G401.6 (cell line): Measurements from ENCODE around the gene KRTAP20-1.

Source experiments
- FAIRE-seq: peaks from 2 replicates; lab custom pipeline; 2012; peaks lifted over from hg19 to GRCh38; lab: Jason Lieb, UNC

The KRTAP20-1 gene, protein sequence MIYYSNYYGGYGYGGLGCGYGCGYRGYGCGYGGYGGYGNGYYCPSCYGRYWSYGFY

DNA sequence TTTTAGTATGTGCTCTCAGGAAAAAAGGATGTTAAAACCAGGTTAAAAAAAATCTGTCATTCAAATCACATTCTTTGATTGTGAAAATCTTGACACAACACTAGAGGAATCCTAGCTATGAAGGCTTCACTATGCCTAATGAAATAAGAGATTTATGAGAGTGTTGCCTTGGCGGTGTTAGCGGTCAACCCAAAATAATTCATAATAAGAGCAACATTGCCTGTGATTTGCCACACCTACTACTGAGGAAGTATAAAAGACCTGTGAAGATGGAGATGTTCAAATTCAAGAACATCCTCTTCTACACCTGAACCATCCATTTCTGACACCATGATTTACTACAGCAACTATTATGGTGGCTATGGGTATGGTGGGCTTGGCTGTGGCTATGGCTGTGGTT is at the start of gene KRTAP20-1:
Gene KRTAP20-1, plus strand, starts transcription at position 301 of the 400 bp plus-strand sequence. Its CDS starts 30 bp downstream, at position 331.
- FAIRE-seq = no peak

- no peak for FAIRE-seq
Measured at GRCh38 chr21:30567617-30568016, 48.6 kb upstream of the KRTAP20-1 start.

DNA sequence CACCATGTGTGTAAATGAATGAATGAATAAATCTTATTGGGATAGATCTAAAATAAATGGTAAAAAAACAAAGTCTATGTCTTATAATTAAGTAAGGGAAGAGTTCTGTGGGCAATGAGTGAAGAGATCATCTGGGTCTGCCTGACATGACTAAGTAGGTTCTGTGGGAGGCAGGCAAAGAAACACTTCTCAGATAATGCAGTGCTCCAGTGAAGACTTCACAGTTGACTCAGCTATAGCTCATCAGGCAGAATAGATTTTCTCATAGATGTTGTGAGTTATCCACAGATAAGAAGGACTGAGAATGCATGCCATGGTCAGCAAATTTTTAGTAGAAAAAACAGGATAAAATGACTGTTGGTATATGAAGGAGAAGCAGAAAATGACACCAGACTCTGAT is 38.5 kb upstream of the KRTAP20-1 start:
- no peak for FAIRE-seq

DNA sequence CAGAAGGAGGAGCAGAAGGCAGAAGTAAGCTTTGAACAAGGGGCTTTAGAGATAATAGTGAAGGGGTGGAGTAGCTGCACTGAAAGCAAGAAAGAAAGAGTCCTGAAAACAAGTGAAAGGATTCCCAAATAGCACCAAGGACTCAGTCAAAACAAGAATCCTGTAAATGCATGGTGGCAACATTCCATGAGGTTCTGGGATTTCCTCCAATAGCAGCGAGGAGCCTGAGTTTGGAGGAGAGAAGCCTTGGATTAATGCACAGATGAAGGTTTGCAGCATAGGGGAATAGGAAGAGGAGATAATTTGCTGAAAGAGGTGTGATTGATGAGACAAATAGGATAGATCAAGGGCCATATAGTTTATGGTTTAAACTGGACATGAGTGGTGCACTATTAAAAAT is 36.9 kb upstream of the KRTAP20-1 start:
- FAIRE-seq = no peak

DNA sequence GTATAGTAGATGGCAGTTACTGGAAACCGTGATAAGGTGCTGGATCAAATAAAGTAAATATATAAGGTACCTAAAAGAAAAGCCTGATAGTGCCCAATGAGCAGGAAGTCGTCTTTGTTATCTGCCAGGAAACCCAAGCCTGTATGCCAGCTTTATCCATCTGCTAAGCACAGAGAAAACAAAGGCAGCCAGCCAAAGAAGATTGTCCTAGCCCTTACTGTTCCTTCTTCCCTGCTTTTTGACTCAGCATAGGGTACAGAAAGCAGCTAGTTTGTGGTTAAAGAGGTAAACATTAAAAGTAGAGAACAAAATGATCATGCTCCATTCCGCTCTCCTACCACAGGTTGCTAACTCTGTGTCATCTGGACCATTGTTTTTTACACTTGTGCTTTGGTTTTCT is 36.1 kb upstream of the KRTAP20-1 start:
- FAIRE-seq = no peak

DNA sequence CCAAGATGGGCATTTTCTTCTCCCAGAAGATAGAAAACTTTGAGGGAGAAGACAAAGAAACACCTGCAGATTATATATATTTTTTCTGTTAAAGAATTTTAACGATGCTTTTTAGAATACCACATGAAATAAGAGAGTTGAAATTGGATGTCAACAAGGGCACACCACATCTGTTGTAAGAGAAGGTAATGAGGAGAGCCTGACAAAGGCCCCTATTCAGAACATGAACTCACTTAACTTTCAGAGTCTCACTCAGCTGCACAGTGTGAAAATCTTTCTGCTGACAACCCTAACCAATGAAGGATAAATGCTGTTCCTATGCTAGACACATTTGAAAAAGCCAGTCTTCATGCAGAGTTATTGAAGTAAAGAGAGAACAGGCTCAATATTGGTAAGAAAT is 33.4 kb upstream of the KRTAP20-1 start:
- no peak for FAIRE-seq

DNA sequence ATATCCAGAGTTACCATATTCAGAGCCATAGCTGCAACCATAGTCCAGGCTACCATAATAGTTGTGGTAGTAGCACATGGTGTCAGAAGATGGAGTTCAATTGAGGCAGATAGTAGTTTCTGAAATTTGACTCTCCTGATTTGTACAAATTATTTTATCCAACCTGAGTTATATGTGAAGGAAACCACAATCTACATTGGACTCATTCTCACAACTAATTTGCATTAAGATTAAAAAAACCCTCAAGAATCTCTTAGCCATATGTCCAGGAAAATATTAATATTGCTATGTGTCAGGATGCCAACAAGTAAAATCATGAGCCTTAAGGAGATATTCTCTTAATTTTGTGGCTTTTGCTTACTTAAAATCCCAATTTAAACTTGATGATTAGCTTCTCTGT is 25.9 kb upstream of the KRTAP20-1 start, which contains the start of gene KRTAP22-2:
Gene KRTAP22-2, minus strand, starts transcription at position 101 of the 400 bp plus-strand sequence.
- no peak for FAIRE-seq

- FAIRE-seq = no peak
Measured at GRCh38 chr21:30592140-30592539, 24.1 kb upstream of the KRTAP20-1 start, which contains the start of gene KRTAP6-3. Gene KRTAP6-3 (plus strand): TSS chr21:30592440. CDS start chr21:30592446, 6 bp downstream.

GRCh38 chr21:30598802-30599201 is 17.4 kb upstream of the KRTAP20-1 start, which contains the start of gene KRTAP6-2:
Gene KRTAP6-2 (minus strand): TSS chr21:30598902. CDS start chr21:30598874, 28 bp downstream.
- FAIRE-seq = no peak

- no peak for FAIRE-seq
Measured at GRCh38 chr21:30600787-30601186, 15.4 kb upstream of the KRTAP20-1 start, which contains the start of gene KRTAP22-1. Gene KRTAP22-1 (plus strand): TSS chr21:30601087.

- FAIRE-seq = no peak
Measured at GRCh38 chr21:30605968-30606367, 10.3 kb upstream of the KRTAP20-1 start.

- no peak for FAIRE-seq
Measured at GRCh38 chr21:30612132-30612531, 4.1 kb upstream of the KRTAP20-1 start.

DNA sequence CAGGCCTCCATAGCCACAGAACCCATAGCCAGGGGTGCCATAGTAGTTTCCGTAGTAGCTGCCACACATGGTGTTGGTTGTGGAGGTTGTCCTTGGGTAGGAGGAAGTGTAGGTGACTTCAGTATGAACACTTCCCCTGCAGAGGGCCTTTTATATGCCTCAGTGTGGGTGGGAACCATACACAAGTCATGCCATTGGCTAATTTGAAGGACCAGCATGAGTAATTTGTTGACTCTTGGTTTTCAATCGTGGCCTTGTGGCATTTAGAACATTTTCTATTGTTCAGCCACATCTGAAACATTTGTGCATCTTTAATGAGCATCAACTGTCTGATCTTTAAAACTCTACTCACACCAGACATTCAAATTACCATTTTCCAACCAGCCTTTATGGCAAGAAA is 2.4 kb upstream of the KRTAP20-1 start, which contains the start of gene KRTAP6-1:
Gene KRTAP6-1, minus strand, starts transcription at position 95 of the 400 bp plus-strand sequence. Its CDS starts 26 bp downstream, at position 69.
- no peak for FAIRE-seq

DNA sequence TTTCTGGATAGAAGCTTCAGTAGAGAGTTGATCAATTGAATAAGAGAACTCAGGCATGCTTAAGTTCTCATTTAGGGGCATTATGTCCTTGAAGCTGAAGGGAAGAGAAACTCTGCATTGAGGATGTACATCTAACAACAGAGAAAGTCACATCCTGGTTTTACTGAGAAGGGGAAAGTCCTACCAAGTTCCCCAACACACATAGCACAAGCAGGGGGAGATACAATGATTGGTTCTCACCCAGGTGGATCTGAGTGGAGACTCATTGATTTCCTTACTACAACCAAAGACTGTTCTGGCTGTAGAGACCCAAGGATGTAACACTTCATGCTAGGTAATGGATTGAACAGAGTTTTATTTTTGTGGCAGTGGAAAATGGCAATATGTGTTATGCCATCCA is 1.0 kb upstream of the KRTAP20-1 start:
- no peak for FAIRE-seq

DNA sequence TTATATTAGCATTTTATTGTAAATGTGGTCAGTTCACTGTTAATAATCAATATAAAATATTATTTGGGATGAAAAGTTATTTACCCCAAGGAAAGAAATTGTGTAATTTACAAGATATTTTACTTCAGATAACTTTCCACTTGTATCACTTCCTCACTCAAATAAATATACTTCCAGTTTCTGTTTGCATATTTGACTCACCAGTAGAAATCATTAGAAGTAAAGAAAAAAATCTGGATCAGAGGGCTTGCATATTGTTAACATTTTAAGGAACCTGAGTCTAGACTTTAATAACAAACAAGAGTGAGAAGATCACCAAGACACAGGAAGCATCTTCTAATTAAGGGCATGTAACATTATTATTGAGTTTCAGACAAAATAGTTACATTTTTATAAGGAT is 3.9 kb downstream of the KRTAP20-1 start:
- FAIRE-seq = no peak

- FAIRE-seq = no peak
Measured at GRCh38 chr21:30620522-30620921, 4.3 kb downstream of the KRTAP20-1 start, which contains the start of gene KRTAP20-4. Gene KRTAP20-4 (plus strand): TSS chr21:30620627.

GRCh38 chr21:30623362-30623761 is 7.1 kb downstream of the KRTAP20-1 start:
- FAIRE-seq = no peak

DNA sequence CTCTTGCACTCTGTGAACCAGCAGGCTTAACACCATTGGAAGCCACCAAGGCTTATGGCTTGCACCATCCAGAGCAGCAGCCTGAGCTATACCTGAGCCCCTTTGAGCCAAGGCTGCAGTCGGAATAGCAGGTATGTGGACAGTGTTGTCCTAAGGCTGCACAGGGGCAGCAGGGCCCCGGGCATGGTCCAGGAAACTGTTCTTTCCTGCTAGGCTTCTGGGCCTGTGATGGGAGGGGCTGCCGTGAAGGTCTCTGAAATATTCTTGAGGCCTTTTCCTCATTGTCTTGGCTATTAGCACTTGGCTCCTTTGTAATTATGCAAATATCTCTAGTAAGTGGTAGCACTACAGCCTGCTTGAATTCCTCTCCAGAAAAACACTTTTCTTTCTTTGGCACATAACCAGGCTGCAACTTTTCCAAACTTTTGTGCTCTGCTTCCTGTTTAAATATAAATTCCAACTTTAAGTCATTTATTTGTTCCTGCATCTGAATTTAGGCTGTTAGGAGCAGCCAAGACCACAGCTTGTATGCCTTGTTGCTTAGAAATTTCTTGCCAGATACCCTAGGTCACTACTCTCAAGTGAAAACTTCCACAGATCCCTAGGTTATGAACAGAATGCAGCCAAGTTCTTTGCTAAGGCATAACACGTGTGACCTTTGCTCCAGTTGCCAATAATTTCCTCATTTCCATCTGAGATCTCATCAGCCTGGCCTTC is 9.4 kb downstream of the KRTAP20-1 start:
- no peak for FAIRE-seq

DNA sequence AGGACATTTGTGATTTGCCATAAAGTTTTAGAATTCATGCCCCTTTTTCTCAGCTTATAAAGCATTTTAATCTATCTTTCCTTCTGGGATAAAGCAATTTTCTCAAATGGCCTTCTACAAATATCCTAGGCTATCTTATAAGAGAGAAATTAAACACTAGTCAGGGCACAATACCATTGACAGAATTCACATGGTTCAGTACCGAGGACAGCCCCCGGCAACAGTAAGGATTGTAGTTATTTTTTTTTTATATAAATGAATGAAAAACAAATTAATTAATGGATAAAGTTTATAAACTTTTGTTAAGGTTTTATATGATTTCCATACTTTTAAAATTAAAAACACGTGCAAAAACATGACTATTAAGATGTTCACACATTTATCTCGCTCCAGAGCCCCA is 11.9 kb downstream of the KRTAP20-1 start:
- no peak for FAIRE-seq

GRCh38 chr21:30629200-30629599 is 13.0 kb downstream of the KRTAP20-1 start:
- FAIRE-seq = no peak

DNA sequence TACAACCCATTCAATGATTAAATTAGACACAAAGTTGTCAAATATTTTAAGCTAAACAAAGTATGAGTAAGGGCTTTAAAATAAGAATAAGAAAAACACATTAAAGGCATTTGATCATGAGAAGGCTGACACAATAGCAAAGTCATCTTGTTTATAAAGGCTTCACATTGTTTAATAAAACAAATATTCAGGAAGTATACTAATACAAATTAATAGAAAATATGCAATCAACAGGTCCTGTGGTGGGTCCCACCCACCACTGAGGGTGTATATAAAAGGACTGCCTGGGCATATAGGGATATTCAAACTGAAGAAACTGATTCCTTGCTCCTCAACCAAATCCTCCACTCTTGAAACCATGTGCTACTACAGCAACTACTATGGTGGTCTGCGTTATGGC is 18.7 kb downstream of the KRTAP20-1 start, which contains the start of gene KRTAP20-2:
Gene KRTAP20-2, plus strand, starts transcription at position 301 of the 400 bp plus-strand sequence. Its CDS starts 58 bp downstream, at position 359.
- FAIRE-seq = no peak

DNA sequence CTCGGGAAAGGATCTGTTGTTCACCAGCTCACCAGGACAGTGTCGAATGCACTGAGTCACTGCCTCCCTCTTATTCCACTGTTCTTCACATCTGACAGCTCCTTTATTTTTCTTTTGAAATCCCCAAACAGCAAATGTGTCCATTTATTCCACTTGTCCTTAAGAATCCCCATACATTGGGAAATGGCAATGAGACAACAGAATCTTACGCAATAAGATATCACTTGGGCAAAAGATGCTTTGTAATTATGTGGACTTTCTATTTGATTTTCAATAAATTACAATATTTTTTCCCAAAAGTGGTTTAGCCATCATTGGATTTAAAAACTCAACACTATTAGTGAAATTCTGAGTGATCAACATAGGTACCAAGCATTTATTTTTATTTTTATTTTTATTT is 22.5 kb downstream of the KRTAP20-1 start:
- no peak for FAIRE-seq

DNA sequence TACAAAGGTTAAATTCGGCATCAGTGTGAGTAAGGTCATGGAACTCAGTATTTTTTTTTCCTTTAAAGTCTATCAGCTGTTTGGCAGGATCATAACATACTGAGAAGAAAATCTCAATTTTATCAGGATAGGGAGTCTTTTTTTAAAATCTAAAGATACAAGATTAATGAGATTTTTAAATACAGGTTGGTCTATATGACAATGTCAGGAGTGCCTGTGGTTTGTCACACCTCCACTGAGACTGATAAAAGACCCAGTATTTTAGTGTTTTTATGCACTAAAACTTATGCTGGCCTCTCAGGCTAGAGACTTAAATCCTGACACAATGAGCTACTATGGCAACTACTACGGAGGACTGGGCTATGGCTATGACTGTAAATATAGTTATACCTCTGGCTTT is 26.3 kb downstream of the KRTAP20-1 start, which contains the start of gene KRTAP20-3:
Gene KRTAP20-3, plus strand, starts transcription at position 301 of the 400 bp plus-strand sequence.
- no peak for FAIRE-seq
